HG02943 (cell line): ENCODE data around the gene MAP1S.

Experiments
- ATAC-seq: cut with Tn5 transposase; IDR thresholded peaks from one replicate; pipeline ENCODE4 v1.9.1; 2021; ENCODE audit warnings: mild to moderate bottlenecking, low read depth, moderate library complexity; ENCODE audit not compliant: unreplicated experiment

Gene MAP1S

GRCh38 chr19:17718947-17719711 is at the start of gene MAP1S:
Gene MAP1S (plus strand): TSS chr19:17719480. CDS start chr19:17719503, 23 bp downstream.
- peak; percentile 65 for ATAC-seq

- ATAC-seq = no peak
Observed at GRCh38 chr19:17671906-17672305, 47.4 kb upstream of the MAP1S start.

GRCh38 chr19:17673937-17674799 is 45.1 kb upstream of the MAP1S start:
- ATAC-seq = no peak

GRCh38 chr19:17676295-17676694 is 43.0 kb upstream of the MAP1S start:
- ATAC-seq = no peak

GRCh38 chr19:17677002-17677401 is 42.3 kb upstream of the MAP1S start:
- ATAC-seq = no peak

- no peak for ATAC-seq
Observed at GRCh38 chr19:17678836-17679235, 40.4 kb upstream of the MAP1S start.

GRCh38 chr19:17679526-17680229 is 39.6 kb upstream of the MAP1S start:
- ATAC-seq = no peak

- ATAC-seq = no peak
Observed at GRCh38 chr19:17680230-17680722, 39.0 kb upstream of the MAP1S start.

GRCh38 chr19:17681505-17682125 is 37.7 kb upstream of the MAP1S start:
- no peak for ATAC-seq

- ATAC-seq = no peak
Observed at GRCh38 chr19:17682273-17682672, 37.0 kb upstream of the MAP1S start.

GRCh38 chr19:17683078-17683477 is 36.2 kb upstream of the MAP1S start:
- no peak for ATAC-seq

GRCh38 chr19:17684256-17684655 is 35.0 kb upstream of the MAP1S start:
- no peak for ATAC-seq

- ATAC-seq = no peak
Observed at GRCh38 chr19:17685451-17686022, 33.7 kb upstream of the MAP1S start.

GRCh38 chr19:17686023-17686521 is 33.2 kb upstream of the MAP1S start:
- no peak for ATAC-seq

GRCh38 chr19:17686592-17687024 is 32.7 kb upstream of the MAP1S start:
- ATAC-seq = no peak

- no peak for ATAC-seq
Observed at GRCh38 chr19:17687141-17687856, 32.0 kb upstream of the MAP1S start.

GRCh38 chr19:17687857-17688784 is 31.2 kb upstream of the MAP1S start, which contains the start of gene UNC13A:
Gene UNC13A (minus strand): TSS chr19:17688354. CDS start chr19:17688199, 155 bp downstream.
- no peak for ATAC-seq
